ENCODE data around the gene TAS1R3. TPM values are rescaled to one million over a fixed set of nuclear protein-coding genes. Genes with fewer than 3 reads are reported as not detected.

The TAS1R3 gene
- total RNA-seq, 1 donor from 2014 or later = not detected

DNA sequence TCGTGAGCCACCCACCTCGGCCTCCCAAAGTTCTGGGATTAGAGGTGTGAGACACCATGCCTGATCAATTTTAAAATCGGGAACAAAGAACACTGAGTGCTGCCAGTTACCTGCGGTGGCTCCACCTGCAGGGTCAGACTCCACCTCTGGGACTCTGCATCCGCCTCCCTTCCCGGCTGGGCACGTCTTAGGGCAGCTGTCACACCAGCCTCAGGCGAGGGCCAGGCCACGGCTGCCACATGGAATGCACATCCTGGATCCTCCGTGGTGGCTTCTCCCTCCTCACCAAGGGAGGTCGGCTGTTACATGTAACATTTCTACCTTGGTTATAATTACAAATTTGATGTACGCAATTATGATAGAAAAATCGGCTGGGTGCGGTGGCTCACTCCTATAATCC, 33.2 kb downstream of the TAS1R3 start:
- Histone ChIP-seq H3K4me1 (peaks cover 15% of the 10 kb centered on the region), H3F3A (ENCODE audit: low read depth) (peaks cover 36% of the 10 kb centered on the region), H4K20me1 (ENCODE audit: low read depth) (no peaks in the 10 kb centered on the region), H3K27me3 (peaks cover 3% of the 10 kb centered on the region), H2AFZ (replicated peaks) (no peak overlapping the region), H3K36me3 (no peaks in the 10 kb centered on the region), H3K79me2 (ENCODE audit: low read depth) (no peaks in the 10 kb centered on the region), H3K9me3 (ENCODE audit: low read depth) (no peaks in the 10 kb centered on the region), H3K4me2 (no peak overlapping the region), H3K27ac (no peak overlapping the region), H3K4me3 (no peak overlapping the region), H3K9ac (no peak overlapping the region)
- TF ChIP-seq, protein P1, sequence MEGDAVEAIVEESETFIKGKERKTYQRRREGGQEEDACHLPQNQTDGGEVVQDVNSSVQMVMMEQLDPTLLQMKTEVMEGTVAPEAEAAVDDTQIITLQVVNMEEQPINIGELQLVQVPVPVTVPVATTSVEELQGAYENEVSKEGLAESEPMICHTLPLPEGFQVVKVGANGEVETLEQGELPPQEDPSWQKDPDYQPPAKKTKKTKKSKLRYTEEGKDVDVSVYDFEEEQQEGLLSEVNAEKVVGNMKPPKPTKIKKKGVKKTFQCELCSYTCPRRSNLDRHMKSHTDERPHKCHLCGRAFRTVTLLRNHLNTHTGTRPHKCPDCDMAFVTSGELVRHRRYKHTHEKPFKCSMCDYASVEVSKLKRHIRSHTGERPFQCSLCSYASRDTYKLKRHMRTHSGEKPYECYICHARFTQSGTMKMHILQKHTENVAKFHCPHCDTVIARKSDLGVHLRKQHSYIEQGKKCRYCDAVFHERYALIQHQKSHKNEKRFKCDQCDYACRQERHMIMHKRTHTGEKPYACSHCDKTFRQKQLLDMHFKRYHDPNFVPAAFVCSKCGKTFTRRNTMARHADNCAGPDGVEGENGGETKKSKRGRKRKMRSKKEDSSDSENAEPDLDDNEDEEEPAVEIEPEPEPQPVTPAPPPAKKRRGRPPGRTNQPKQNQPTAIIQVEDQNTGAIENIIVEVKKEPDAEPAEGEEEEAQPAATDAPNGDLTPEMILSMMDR (IDR thresholded peaks at IDR 0.05) = no peak
- TF ChIP-seq EZH2 (IDR thresholded peaks at IDR 0.05) (no peak), EZH2phosphoT487 (IDR thresholded peaks at IDR 0.05) (no peak)
- Mint-ChIP-seq H3K27me3 (ENCODE audit: insufficient read depth, low read depth) (peaks cover 4% of the 10 kb centered on the region), H3K27ac (no peak overlapping the region), H3K36me3 (no peaks in the 10 kb centered on the region), H3K9me3 (no peaks in the 10 kb centered on the region), H3K4me3 (no peak overlapping the region), H3K4me1 (peaks cover 22% of the 10 kb centered on the region)
- DNase-seq (ENCODE audit: low spot score) = no peak

DNA sequence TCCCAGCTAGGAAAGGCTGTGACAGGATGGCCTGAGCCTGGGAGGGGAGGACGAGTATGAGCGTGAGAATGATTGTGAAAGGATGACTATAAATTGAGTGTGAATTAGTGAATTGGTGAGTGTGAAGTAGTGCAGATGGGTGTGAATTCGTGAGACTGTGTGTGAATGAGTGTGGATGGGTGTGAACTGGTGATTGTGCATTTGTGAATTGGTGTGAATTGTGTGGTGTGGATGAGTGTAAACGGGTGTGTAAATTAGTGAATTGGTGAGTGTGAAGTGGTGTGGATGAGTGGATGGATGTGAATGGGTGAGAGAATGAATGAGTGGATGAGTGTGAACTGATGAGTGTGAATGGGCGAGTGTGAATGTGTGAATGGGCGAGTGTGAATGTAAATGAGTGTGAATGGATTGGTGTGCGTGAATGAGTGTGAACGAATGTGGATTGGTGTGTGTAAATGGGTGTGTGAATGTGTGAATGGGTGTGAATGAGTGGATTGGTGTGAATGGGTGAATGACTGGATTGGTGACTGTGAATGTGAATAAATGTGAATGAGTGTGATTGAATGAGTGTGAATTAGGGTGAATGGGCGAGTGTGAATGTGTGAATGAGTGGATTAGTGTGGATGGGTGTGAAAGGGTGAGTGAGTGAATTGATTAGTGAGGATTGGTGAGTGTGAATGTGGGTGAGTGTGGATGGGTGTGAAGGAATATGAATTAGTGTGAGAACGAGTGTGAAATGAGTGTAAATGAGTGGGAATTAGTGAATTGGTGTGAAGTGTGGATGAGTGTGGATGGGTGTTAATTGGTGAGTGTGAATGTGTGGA, 35.0 kb downstream of the TAS1R3 start:
- Histone ChIP-seq H3K9me3 (ENCODE audit: low read depth) (no peaks in the 10 kb centered on the region), H3K9ac (no peak overlapping the region), H3K27ac (no peak overlapping the region), H3K4me2 (no peak overlapping the region), H3F3A (ENCODE audit: low read depth) (peaks cover 20% of the 10 kb centered on the region), H2AFZ (replicated peaks) (no peak overlapping the region), H3K79me2 (ENCODE audit: low read depth) (no peaks in the 10 kb centered on the region), H3K27me3 (peaks cover 3% of the 10 kb centered on the region), H3K4me3 (no peak overlapping the region), H3K4me1 (no peaks in the 10 kb centered on the region), H4K20me1 (ENCODE audit: low read depth) (no peaks in the 10 kb centered on the region), H3K36me3 (no peaks in the 10 kb centered on the region)
- peaks cover 8% of the 10 kb centered on the region for H3K4me1 Mint-ChIP-seq
- no peak for TF ChIP-seq EZH2phosphoT487 (IDR thresholded peaks at IDR 0.05)
- TF ChIP-seq EZH2 (IDR thresholded peaks at IDR 0.05) = no peak
- TF ChIP-seq, protein P1 (IDR thresholded peaks at IDR 0.05) = no peak
- no peak overlapping the region for H3K4me3 Mint-ChIP-seq
- no peaks in the 10 kb centered on the region for H3K9me3 Mint-ChIP-seq
- H3K27ac Mint-ChIP-seq = no peak overlapping the region
- no peaks in the 10 kb centered on the region for H3K36me3 Mint-ChIP-seq
- DNase-seq (ENCODE audit: low spot score) = no peak
- no peaks in the 10 kb centered on the region for H3K27me3 Mint-ChIP-seq (ENCODE audit: insufficient read depth, low read depth)

DNA sequence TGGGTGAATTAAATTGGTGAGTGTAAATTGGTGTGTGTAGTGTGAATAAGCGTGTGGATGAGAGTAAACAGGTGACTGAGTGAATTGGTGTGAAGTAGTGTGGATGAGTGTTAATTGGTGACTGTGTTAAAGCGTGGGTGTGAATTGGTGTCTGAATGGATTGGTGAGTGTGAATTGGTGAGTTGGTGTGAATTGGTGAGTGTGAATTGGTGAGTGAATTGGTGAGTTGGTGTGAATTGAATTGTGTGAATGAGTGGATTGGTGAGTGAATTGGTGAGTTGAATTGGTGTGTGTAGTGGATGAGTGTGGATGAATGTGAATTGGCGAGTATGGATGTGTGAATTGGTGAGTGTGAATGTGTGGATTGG, 35.6 kb downstream of the TAS1R3 start:
- H3K9ac ChIP-seq = no peak overlapping the region
- Mint-ChIP-seq H3K4me1 (peaks cover 6% of the 10 kb centered on the region), H3K36me3 (no peaks in the 10 kb centered on the region), H3K9me3 (no peaks in the 10 kb centered on the region), H3K27ac (no peak overlapping the region), H3K4me3 (no peak overlapping the region), H3K27me3 (ENCODE audit: insufficient read depth, low read depth) (no peaks in the 10 kb centered on the region)
- no peaks in the 10 kb centered on the region for H3K9me3 ChIP-seq (ENCODE audit: low read depth)
- H4K20me1 ChIP-seq (ENCODE audit: low read depth) = no peaks in the 10 kb centered on the region
- H3K79me2 ChIP-seq (ENCODE audit: low read depth) = no peaks in the 10 kb centered on the region
- no peak overlapping the region for H3K4me3 ChIP-seq
- no peak overlapping the region for H2AFZ ChIP-seq (replicated peaks)
- H3K4me2 ChIP-seq = no peak overlapping the region
- no peak for DNase-seq (ENCODE audit: low spot score)
- H3K27ac ChIP-seq = no peak overlapping the region
- H3K4me1 ChIP-seq = no peaks in the 10 kb centered on the region
- H3F3A ChIP-seq (ENCODE audit: low read depth) = peaks cover 15% of the 10 kb centered on the region
- peaks cover 3% of the 10 kb centered on the region for H3K27me3 ChIP-seq
- TF ChIP-seq EZH2phosphoT487 (IDR thresholded peaks at IDR 0.05) (no peak), EZH2 (IDR thresholded peaks at IDR 0.05) (no peak)
- TF ChIP-seq, protein P1 (IDR thresholded peaks at IDR 0.05) = no peak
- H3K36me3 ChIP-seq = no peaks in the 10 kb centered on the region
